Panc1 (cell line): ENCODE results near the gene ALG14. TPM values are rescaled to one million over a fixed set of nuclear protein-coding genes. Genes with fewer than 3 reads are reported as not detected.

Experiments
- ATAC-seq: fragments of 200-7000 bp; cut with Tn5 transposase; 2 replicates; pipeline ENCODE4 v1.9.1; 2020; ENCODE audit warnings: mild to moderate bottlenecking, moderate library complexity
- BruUV-seq: library from RNA; stranded (reverse); fragments of 400-500 nt; replicated peaks from 2 replicates; lab custom pipeline; 2021; lab: Mats Ljungman, UMichigan
- CTCF ChIA-PET: fragments of 300-600 bp; sonication (Branson Sonifier 250); formaldehyde crosslinking; loops from one replicate; lab custom pipeline; 2022; ENCODE audit warnings: antibody characterized with exemption; lab: Charles Lee
- POLR2A ChIA-PET: fragments of 300-600 bp; sonication (Branson Sonifier 250); formaldehyde crosslinking; loops from one replicate; lab custom pipeline; 2022; ENCODE audit warnings: antibody characterized with exemption; lab: Charles Lee
- DNase-seq: peaks from one replicate; pipeline ENCODE4 v3.0.0-alpha.2; 2010; ENCODE audit warnings: low read depth, low spot score
- H3K27ac ChIP-seq: 2 replicates; pipeline ENCODE4 v1.5.1; 2011; ENCODE audit warnings: mild to moderate bottlenecking, low read length, inconsistent platforms
- H3K27me3 ChIP-seq: fragments of 200-500 bp; sonication (Bioruptor generic); 2 replicates; pipeline ENCODE4 v1.6.0; 2014; ENCODE audit warnings: low read length, inconsistent platforms; ENCODE audit not compliant: control insufficient read depth, insufficient read depth
- H3K36me3 ChIP-seq: fragments of 200-500 bp; sonication (Bioruptor generic); 2 replicates; pipeline ENCODE4 v1.5.1; 2014; ENCODE audit warnings: inconsistent platforms, mild to moderate bottlenecking, low read length, moderate library complexity; ENCODE audit not compliant: control insufficient read depth, insufficient read depth
- H3K4me1 ChIP-seq: 2 replicates; pipeline ENCODE4 v1.5.1; 2011; ENCODE audit warnings: inconsistent platforms, mild to moderate bottlenecking, low read length, moderate library complexity; ENCODE audit not compliant: control insufficient read depth, insufficient read depth
- H3K4me3 ChIP-seq, 2 experiments: 2 replicates each; pipeline ENCODE4 v1.5.1; 2011 to 2012; ENCODE audit warnings: low read depth in 2 of 2, low read length in 2 of 2, mild to moderate bottlenecking in 2 of 2, inconsistent platforms in 1 of 2, moderate library complexity in 1 of 2
- H3K9me3 ChIP-seq: fragments of 200-500 bp; sonication (Bioruptor generic); 2 replicates; pipeline ENCODE4 v1.5.1; 2014; ENCODE audit warnings: low read depth, mild to moderate bottlenecking, inconsistent platforms, low read length, moderate library complexity; ENCODE audit not compliant: control insufficient read depth, insufficient read depth
- POLR2AphosphoS5 ChIP-seq: IDR thresholded peaks from 2 replicates; pipeline ENCODE4 v1.6.1; 2012; ENCODE audit warnings: mild to moderate bottlenecking, low read depth, low read length, moderate library complexity
- SIN3A ChIP-seq: IDR thresholded peaks from 2 replicates; pipeline ENCODE4 v1.6.1; 2012; ENCODE audit warnings: low read depth, mild to moderate bottlenecking, low read length, moderate library complexity, borderline replicate concordance; ENCODE audit not compliant: insufficient read depth
- TCF7L2 ChIP-seq: IDR thresholded peaks from 2 replicates; pipeline ENCODE4 v1.6.1; 2011; ENCODE audit warnings: mild to moderate bottlenecking, low read depth, low read length, inconsistent platforms
- in situ Hi-C: cut with HindIII; loops from 2 replicates; pipeline ENCODE4 v1.10.0; 2016; ENCODE audit warnings: low sequenced_read_pairs, low pct_unique_long_range_greater_than_20kb
- intact Hi-C: fragments of 100-400 bp; cut with micrococcal nuclease; formaldehyde crosslinking; loops from one replicate; pipeline ENCODE4 v1.10.0; 2022; ENCODE audit not compliant: unreplicated experiment
- total RNA-seq: library from RNA; stranded (reverse); gene quantifications from one replicate; pipeline ENCODE4 v1.2.1, GENCODE V29; 2021; ENCODE audit not compliant: unreplicated experiment
- TF ChIP-seq, protein P1 (sequence below), 2 experiments: IDR thresholded peaks; 2 replicates each; pipeline ENCODE4 v1.6.1; 2011 to 2012; ENCODE audit warnings: low read depth in 2 of 2, control low read depth in 1 of 2, low read length in 1 of 2, mild to moderate bottlenecking in 1 of 2, moderate library complexity in 1 of 2; ENCODE audit not compliant: insufficient read depth in 1 of 2
- TF ChIP-seq, protein P2 (sequence below): fragments of 450-650 bp; IDR thresholded peaks from 2 replicates; pipeline ENCODE4 v1.5.1; 2017; ENCODE audit warnings: mild to moderate bottlenecking

Gene ALG14
- total RNA-seq, 1 experiment from 2014 or later: 4.1 TPM

DNA sequence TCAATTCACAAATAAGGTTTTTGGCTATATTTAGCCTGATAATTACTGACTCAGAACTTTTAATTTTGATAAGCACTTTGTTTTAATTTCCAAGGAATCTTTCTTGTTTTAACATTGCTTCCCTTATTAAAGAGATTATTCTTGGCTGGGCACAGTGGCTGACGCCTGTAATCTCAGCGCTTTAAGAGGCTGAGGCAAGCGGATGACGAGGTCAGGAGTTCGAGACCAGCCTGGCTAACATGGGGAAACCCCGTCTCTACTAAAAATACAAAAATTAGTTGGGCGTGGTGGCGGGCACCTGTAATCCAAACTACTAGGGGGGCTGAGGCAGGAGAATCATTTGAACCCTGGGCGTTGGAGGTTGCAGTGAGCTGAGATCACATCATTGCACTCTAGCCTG, 13.8 kb downstream of the ALG14 start:
- Histone ChIP-seq H3K36me3 (no peaks in the 10 kb centered on the region), H3K27ac (no peak overlapping the region), H3K4me3 (no peak overlapping the region), H3K27me3 (no peaks in the 10 kb centered on the region), H3K4me1 (no peaks in the 10 kb centered on the region), H3K9me3 (no peaks in the 10 kb centered on the region)
- no peak for ATAC-seq
- BruUV-seq: no TSS peak
- in situ Hi-C loops (no loop called here), intact Hi-C loops (no loop called here)
- no peak for DNase-seq
- POLR2A ChIA-PET: no interaction called here
- TF ChIP-seq, protein P1, sequence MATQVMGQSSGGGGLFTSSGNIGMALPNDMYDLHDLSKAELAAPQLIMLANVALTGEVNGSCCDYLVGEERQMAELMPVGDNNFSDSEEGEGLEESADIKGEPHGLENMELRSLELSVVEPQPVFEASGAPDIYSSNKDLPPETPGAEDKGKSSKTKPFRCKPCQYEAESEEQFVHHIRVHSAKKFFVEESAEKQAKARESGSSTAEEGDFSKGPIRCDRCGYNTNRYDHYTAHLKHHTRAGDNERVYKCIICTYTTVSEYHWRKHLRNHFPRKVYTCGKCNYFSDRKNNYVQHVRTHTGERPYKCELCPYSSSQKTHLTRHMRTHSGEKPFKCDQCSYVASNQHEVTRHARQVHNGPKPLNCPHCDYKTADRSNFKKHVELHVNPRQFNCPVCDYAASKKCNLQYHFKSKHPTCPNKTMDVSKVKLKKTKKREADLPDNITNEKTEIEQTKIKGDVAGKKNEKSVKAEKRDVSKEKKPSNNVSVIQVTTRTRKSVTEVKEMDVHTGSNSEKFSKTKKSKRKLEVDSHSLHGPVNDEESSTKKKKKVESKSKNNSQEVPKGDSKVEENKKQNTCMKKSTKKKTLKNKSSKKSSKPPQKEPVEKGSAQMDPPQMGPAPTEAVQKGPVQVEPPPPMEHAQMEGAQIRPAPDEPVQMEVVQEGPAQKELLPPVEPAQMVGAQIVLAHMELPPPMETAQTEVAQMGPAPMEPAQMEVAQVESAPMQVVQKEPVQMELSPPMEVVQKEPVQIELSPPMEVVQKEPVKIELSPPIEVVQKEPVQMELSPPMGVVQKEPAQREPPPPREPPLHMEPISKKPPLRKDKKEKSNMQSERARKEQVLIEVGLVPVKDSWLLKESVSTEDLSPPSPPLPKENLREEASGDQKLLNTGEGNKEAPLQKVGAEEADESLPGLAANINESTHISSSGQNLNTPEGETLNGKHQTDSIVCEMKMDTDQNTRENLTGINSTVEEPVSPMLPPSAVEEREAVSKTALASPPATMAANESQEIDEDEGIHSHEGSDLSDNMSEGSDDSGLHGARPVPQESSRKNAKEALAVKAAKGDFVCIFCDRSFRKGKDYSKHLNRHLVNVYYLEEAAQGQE (IDR thresholded peaks at IDR 0.05; ENCODE audit: insufficient read depth in 1 of 2, low read depth in 2 of 2, low read length in 1 of 2): no peak
- TF ChIP-seq SIN3A (no peak), TCF7L2 (no peak), POLR2AphosphoS5 (no peak)
- TF ChIP-seq, protein P2, sequence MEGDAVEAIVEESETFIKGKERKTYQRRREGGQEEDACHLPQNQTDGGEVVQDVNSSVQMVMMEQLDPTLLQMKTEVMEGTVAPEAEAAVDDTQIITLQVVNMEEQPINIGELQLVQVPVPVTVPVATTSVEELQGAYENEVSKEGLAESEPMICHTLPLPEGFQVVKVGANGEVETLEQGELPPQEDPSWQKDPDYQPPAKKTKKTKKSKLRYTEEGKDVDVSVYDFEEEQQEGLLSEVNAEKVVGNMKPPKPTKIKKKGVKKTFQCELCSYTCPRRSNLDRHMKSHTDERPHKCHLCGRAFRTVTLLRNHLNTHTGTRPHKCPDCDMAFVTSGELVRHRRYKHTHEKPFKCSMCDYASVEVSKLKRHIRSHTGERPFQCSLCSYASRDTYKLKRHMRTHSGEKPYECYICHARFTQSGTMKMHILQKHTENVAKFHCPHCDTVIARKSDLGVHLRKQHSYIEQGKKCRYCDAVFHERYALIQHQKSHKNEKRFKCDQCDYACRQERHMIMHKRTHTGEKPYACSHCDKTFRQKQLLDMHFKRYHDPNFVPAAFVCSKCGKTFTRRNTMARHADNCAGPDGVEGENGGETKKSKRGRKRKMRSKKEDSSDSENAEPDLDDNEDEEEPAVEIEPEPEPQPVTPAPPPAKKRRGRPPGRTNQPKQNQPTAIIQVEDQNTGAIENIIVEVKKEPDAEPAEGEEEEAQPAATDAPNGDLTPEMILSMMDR: no peak
- CTCF ChIA-PET: interaction anchor here (0.6 kb wide), 1 partner anchor 206 kb away, joined by 5 read pairs; no protein-coding TSS in a partner anchor

DNA sequence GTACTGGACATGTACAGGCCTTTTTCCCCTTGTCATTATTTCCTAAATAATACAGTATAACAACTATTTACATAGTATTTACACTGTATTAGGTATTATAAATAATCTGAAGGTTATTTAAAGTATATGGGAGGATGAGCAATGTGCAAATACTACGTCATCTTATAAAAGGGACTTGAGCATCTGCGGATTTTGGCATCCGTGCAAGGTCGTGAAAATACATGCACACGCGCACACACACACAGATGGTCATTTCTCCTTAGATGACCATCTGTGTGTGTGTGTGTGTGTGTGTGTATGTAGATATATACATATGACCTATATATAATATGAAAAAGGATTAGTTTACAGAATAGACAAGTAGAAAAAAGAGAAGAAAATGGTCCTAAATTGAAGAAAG, 15.4 kb downstream of the ALG14 start:
- no peak for TF ChIP-seq POLR2AphosphoS5
- TF ChIP-seq, protein P1 (IDR thresholded peaks at IDR 0.05; ENCODE audit: insufficient read depth in 1 of 2, low read depth in 2 of 2, low read length in 1 of 2): no peak
- TF ChIP-seq SIN3A: no peak
- TF ChIP-seq, protein P2: no peak
- no peak for TF ChIP-seq TCF7L2

More for the DNA sequence above, 15.4 kb downstream of the ALG14 start:
- Histone ChIP-seq H3K36me3 (no peaks in the 10 kb centered on the region), H3K4me1 (no peaks in the 10 kb centered on the region), H3K9me3 (no peaks in the 10 kb centered on the region), H3K27ac (no peak overlapping the region), H3K27me3 (no peaks in the 10 kb centered on the region), H3K4me3 (no peak overlapping the region)
- in situ Hi-C loops: no loop called here
- intact Hi-C loops: no loop called here
- ChIA-PET CTCF (no interaction called here), POLR2A (no interaction called here)
- DNase-seq (no peak), ATAC-seq (no peak)
- no TSS peak for BruUV-seq
